HPDE6-E6E7 (cell line): ENCODE data around the gene DNER.
"Not testable (repeated sequence)": the region's sequence is repeated elsewhere in the genome, so short reads cannot be mapped to it uniquely, and the experiment has no call there.

Experiments used
- DNase-seq: peaks from one replicate; pipeline ENCODE4 v3.0.0; 2011; ENCODE audit warnings: missing footprints; ENCODE audit errors: extremely low spot score

Gene DNER

DNA sequence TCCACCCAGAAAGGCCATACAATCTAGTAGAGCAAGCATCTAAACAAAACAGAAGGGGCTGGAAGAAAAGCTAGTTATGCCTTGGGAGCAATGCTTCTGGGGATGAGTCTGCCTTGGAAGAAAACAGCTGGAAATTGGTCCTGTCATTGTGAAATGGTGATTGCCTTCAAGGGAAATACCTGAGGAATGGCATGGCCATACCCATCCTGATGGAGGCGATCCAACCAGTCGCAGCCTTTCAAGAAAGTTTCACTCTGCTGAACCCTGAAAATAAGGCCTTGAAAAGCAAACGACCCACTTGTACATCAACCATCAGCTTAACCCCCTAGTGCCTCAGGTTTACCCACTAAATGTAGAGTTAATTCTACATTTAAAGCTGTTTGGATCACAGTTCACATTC is 370.7 kb downstream of the DNER start:
- no peak for DNase-seq

GRCh38 chr2:229342376-229342775 is 372.0 kb downstream of the DNER start:
- DNase-seq: peak; percentile 47

DNA sequence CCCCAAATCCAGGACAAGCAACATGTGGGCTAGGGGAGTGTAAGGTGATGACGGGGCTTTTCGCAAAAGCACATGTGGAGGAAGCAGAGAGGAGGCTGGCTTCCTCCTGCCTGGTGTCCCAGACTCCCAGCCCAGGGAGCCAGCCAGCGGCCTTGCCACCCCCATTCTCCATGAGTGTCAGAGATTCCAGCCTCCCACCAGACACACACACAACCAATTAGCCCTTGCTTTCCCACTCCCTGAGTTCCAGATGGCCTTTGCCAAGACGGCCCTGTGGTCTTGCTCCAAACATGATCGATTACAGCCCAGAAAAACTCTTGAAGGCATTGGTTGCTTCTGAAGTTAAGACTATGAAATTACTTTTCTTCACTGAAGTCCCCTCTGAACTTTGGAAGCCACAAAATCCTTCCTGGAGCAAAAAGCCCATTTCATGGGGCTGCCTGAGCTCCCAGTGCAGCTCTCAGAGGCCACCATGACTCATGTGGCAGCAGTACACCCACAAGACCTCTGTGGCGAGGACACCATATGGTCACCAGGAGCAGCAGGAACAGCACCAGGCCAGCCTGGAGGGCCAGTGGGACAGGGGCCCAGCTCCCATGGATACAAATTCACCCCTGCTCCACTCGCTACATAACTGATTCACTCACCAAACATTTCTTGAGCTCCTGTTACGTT is 374.1 kb downstream of the DNER start:
- no peak for DNase-seq

DNA sequence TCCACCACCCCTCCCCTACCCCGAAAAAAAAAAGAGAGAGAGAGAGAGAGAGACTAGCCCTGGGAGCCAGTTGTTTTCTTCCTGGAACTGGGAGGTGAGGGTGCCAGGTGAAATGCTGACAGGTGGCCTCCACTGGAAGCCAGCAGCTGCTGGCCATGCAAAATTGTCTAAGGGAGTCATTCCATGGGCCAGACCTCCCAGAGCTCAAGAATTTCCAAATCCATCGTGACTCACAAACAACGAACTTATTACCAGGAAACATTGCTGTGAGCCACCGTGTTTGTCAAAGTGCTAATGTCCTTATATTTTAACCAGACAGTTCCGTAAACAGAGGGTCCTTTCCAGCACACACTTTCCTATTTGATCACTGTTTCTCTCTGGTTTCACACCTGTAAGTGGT is 374.7 kb downstream of the DNER start:
- no peak for DNase-seq

DNA sequence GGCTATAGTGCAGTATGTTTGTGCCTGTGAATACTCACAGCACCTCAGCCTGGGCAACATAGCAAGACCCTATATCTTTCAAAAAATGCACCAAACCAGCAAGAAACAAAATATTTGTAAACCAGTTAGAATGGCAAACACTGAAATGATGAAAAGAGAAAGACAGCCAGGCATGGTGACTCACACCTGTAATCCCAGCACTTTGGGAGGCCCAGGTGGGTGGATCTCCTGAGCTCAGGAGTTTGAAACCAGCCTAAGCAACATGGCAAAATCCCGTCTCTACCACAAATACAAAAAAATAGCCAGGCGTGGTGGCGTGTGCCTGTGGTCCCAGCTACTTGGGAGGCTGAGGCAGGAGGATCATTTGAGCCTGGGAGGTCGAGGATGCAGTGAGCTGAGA is 375.2 kb downstream of the DNER start:
- DNase-seq: not testable (repeated sequence)

DNA sequence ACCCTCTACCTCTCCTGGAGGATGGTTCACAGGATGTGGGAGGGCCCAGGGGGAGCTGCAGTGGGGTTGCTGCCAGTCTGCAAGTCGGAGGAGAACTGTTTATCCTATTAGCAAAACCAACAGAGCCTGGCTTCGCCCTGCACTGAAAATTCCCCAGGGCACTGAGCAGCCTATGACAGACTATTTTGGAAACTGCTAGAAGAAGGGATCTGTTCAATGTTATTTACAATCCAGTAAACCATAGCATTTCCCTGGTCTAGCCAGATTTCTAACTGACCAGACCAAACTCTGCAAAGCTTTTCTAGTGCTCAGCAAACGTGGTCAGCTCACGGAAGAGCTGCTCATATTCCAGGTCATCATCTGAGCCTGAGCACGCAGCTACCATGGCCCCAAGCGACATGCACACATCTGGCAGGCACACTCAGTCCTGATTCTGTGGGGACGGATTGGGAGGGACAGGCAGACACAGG is 378.4 kb downstream of the DNER start:
- no peak for DNase-seq

GRCh38 chr2:229335330-229335729 is 379.0 kb downstream of the DNER start:
- no peak for DNase-seq

- DNase-seq: no peak
These were observed 383.4 kb downstream of the DNER start for GRCh38 chr2:229330952-229331351.

DNA sequence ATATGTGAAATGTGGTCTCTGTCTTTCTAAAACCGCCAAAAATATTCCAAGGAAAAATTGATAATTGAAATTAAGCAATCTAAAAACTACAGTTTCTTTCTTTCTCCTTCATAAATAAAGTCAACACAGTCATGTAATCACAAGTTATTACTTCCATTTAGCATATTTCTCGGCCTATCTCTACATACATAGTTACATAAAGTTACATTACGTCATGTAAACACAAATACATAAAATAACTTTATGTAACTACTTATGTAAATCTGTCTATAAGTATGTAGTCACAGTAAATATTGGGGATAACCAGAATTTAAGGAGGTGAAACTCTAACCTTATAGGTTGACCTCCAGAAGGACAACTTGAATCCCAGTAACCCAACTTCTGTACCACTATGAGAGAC is 394.8 kb downstream of the DNER start:
- DNase-seq: no peak

GRCh38 chr2:229314117-229314516 is 400.2 kb downstream of the DNER start:
- DNase-seq: no peak

DNA sequence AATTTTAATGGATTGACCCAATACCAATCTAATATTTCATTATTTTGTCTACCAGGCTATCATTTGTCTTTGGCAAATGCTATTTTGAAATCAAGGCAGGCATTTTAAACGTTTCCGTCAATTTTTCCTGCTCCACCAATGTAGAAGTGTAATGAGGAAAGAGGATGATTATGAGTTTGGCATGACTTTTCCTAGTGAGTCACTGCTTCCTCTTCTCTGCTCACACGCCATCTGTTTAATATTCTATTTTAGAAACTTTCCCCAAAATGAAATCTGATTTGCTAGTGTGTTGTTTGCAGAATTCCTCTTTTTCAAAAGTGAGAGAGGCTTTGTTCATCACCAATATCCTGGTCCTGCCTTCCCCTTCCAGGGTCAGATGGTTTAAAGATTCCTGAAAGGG is 400.8 kb downstream of the DNER start:
- no peak for DNase-seq
